AG20443 (cell line): ENCODE results near the gene CDH20.

Source experiments
- DNase-seq: peaks from one replicate; pipeline ENCODE4 v3.0.0; 2012; ENCODE audit warnings: low spot score, mixed read lengths

CDH20 gene

GRCh38 chr18:61426492-61427053 is 93.3 kb downstream of the CDH20 start:
- no peak for DNase-seq

GRCh38 chr18:61428266-61428665 is 95.0 kb downstream of the CDH20 start:
- DNase-seq: no peak

- no peak for DNase-seq
Observed at GRCh38 chr18:61432590-61432989, 99.4 kb downstream of the CDH20 start.

DNA sequence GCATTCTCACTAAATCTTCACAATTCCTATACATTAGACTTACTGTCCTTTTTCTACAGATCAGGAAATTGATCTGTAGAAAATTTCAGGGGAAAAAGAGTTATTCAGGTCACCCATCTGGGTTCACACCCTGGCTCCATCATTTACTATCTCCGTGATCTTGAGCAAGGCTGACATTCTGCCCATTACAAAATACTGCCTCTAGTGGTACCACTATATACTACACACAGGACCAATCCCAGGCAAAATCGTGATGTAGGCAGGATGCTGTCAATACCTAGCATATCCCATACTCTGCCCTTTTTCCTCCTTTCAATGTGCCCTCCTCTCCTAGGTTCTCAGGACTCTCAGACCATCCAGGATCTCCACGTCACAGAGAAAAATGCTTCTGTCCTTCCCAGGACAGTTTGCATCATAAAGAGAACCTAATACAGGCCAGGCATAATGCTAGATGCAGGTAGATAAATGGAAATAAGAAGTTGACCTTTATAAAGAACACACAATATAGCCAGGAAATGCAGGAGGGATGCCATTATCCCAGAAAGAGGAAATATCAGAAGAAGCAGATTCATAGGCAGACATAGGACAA is 101.9 kb downstream of the CDH20 start:
- DNase-seq: peak; percentile 34

DNA sequence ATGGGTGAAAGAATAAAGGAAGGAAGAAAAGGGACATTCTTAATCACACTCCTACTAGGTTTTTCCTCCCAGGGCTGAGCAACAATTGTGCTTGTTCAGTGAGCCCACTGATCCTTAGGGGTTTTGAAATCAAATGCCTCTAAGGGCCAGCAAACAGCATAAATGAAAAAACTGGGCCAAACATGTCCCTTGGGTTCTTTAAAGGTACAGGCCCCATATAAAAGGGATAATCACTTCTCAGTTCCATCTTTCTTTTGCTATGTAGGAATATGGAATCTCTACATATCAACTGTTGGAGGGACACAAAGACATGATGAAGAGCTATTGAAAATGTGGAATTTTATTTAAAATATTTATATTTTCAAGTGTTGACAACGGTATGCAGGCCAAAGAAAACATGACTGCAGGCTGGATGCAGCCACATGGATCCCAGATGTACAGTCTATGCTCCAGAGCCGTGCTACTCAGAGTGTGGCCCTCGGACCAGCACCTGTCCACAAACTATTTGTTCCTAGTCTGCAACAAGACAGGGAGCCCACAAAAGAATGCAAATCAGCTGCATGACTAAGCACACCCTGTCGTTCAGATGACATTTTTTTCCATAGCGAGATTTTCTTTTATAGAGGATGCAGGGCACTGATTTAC is 110.0 kb downstream of the CDH20 start:
- no peak for DNase-seq

DNA sequence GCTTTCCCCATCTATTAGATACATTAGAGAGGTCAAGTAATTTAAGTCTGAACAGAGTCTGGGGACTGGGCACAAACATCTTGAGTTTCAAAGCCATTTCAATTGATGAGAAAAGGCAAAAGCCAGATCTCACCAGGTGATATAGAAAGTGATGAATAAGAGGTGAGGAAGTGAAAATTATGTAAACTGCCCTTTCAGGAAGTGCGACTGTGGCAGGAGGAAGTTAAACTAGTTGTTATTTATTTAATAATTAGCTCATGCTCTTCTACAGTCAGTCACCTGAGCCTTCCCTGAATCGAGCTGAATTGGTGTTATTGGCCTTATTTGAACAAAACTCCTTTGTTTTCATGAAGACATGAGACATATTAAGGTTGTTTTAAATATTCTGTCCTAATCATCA is 115.1 kb downstream of the CDH20 start:
- no peak for DNase-seq

GRCh38 chr18:61459896-61460648 is 126.8 kb downstream of the CDH20 start:
- peak; percentile 16 for DNase-seq

DNA sequence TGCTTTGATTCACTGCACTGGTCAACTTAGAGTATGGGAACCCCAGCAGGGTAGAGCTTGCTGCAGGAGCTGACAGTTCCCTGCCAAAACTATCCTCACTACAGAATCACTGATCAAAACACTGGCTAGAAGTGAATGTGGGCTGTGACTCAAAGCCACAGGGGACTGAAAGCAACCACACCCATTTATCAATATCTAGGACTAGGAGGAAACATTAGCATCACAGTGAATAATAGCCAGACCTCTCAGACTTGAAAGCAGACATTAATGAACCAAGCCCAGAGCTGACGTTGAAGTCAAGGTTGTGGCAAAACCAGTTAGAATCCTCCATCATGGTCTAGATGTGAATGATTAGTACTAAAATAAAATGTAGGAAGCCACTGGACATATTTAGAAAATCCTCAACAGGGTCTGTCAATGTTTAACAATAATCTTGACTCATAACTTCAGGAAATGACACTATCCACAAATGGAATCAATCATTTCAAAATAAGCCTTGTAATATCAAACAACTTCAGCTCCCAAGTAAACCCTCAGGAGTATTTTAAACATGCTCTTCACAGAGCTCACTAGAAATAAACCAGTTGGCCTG is 131.4 kb downstream of the CDH20 start:
- no peak for DNase-seq

DNA sequence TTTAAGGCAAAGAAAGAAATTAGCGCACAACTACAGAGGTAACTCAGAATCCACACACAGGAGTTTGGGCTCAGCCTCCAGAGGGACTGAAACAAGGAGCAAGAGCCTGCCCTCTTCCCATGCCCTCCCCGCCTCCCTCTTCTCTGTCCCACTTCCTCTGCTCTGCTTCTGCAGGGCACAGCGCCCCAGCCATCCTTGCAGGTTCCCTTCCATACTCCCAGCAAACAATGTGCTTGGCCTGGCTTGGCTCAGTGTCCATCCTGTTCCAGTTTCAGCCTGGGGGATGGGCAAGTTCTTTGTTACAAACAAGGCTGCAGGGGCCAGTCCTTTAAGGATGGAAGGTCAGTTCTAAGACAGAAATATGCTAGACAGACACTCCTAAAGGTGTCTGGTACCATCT is 133.5 kb downstream of the CDH20 start:
- DNase-seq: no peak

DNA sequence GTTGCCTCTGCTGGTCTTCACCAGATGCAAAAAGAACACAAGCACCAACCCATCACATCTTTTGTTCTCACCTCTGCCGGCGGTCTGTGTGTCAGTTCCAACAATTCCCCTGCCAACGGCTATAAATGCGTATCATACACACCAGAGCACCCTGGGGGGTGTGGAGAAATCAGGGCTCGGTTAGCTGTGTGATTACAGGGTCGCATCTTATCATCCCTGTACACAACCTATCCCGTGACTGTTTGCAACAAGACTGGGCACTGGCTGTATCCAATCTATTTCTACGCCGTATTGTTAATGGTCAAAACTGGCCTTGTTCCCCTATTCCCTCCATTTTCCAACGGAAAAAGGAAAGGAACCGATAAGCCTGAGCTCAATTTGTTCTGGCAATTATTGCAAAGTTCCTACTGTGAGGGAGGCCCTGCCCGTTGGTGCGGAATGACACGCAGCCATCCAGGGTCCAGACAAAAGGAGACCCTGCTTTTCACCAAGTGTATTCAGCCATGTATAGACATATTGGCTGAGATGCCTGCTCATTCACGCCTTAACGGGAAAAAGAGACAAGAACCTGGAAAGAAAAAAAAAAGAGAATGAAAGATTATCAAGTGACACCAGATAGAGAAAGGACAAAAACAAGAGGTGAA is 136.9 kb downstream of the CDH20 start:
- no peak for DNase-seq

GRCh38 chr18:61471541-61471940 is 138.3 kb downstream of the CDH20 start:
- DNase-seq: no peak

DNA sequence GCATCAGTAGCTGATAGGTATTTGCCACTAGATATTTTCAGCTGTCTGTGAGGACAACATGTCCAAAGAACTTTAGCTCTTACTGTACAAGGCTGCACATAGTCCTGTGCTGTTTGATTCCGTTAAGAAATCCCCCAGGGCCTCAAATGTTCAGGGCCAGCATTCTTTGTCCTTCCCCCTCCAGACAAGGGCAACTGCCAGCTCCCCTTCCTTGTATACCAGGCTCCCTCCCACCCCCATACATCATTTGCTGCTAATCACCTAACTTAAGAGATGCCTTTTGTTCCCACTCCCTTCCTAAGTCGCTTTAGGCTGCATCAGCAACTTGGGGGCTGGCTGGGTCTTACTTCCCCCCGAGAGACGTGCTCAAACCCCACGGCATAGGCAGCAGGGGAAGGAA is 138.7 kb downstream of the CDH20 start:
- no peak for DNase-seq

DNA sequence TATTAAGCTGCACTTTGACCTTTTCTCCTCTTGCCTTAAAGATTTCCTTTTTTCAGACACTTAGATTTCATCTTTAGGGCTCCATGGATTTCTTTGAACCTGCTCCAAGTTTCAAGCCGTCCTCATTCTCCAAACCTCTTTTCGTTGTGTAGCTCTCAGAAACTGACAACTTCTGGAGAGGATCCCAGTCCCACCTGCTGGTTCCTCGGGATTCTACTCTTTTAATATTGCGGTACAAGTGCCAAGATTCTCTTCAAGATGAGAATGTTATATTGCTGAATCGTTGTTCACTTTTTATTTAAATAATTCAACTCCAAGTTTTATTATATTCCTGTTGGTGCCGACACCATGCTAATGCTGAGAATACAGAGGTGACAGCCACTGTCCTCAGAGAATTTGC is 141.1 kb downstream of the CDH20 start:
- DNase-seq: no peak

DNA sequence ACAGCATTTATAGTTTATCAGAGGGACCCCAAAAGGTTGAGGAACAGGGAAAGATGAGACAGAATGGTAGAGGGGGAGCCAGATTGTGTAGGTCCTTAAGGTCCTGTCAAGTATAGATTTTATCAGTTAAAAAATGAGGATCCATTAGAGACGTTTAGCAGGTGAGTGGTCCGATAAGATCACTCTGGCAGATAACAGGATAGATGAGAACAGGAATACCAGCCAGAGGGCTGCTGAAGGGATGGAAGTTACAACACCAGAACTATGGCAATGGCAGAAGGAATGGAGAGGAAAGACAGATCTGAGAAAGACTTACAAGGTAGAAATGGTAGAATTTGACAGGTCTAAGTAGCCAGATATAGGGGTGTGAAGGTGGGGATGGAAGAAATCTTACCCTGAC is 141.7 kb downstream of the CDH20 start:
- no peak for DNase-seq

GRCh38 chr18:61475931-61476330 is 142.7 kb downstream of the CDH20 start:
- no peak for DNase-seq

DNA sequence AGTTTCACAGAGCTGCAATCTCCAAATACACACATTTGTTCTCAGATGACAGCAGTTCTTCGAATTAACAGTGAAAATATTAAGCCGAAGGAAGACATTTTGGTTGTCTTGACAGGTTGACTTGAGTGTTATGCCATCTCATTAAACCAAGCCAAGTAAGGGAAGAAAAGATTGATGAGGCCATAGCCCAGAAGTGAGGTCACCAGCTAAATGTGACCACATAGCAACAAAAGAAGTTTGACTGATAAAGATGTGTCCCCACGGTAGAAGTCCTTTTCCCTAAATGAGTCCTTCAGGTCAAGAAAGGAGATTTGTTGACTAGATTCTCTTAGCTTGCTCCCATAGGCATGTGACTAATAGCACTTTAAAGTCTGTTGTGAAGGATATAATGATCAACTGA is 156.1 kb downstream of the CDH20 start:
- DNase-seq: no peak

DNA sequence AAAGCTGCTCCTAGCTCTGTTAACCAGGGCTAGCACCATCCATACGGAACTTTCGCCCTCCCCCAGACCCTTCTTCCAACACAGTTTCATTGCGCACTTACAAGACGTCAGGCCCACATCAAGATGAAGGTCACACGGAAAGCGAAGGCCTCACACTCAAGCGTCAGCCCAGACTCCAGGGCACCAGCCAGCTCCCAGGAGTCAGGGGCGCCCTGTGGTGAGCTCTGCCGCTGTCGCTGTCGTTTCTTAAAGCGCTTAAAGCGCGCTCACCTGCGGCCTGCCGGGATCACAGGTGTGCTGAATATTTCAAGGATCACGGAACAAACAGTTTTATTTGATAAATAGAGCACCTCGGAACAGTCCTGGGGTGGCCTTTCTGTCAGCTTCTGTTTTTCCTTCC is 163.1 kb downstream of the CDH20 start:
- no peak for DNase-seq

GRCh38 chr18:61497422-61497821 is 164.2 kb downstream of the CDH20 start:
- no peak for DNase-seq

- peak; percentile 76 for DNase-seq
Observed at GRCh38 chr18:61502472-61502871, 169.2 kb downstream of the CDH20 start.

DNA sequence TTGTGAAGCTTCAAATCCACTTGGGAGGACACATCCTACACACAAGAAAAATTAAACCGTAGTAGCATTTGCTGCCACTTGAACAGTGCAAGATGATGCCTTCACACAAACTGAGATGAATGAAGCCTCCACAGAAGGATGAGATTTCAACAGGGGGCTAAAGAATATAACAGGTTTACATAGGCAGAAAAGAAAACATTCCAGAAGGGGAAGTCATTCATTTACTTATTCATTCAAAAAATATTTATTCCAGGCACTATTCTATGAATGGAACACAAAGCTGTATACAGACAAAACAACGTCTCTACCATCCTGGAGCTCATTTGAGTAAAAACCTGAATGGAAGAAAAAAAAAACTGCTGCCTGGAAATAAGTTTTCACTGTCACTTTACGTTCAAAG is 170.5 kb downstream of the CDH20 start:
- no peak for DNase-seq

DNA sequence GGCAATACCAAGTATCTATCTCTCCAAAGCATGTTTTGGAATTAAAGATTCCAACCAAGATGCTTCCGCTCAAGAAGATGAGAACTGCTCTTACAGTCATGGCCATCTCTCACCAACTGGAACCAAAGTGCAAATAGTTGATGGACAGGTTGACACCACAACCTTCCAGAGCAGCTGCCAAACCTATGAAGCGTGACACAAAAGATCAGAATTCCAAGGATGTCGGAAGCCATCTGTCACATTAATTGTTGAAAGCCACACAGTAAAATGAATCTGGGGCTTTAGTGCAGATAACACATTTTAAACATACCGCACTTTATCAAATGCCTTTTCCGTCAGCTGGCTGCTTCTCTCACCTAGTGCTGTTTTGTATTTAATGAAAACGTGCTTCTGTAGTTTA is 195.7 kb downstream of the CDH20 start:
- DNase-seq: no peak

GRCh38 chr18:61530681-61531080 is 197.5 kb downstream of the CDH20 start:
- DNase-seq: no peak
